ENCODE data around the gene GOLT1B. TPM values are rescaled to one million over a fixed set of nuclear protein-coding genes. Genes with fewer than 3 reads are reported as not detected.

The GOLT1B gene
- total RNA-seq, 1 experiment from 2014 or later: 46.1 TPM

GRCh38 chr12:21558100-21558679, 56.6 kb downstream of the GOLT1B start:
- no peak overlapping the region for H3K27ac Mint-ChIP-seq

More at GRCh38 chr12:21558100-21558679, 56.6 kb downstream of the GOLT1B start:
- Histone ChIP-seq H3K27ac (ENCODE audit: insufficient read length, low read depth, low read length) (no peak overlapping the region), H2BK15ac (ENCODE audit: low read depth, low read length) (no peak overlapping the region), H3T11ph (ENCODE audit: low read length) (no peak overlapping the region), H3K9me3 (ENCODE audit: control insufficient read depth, low read depth, low read length) (no peaks in the 10 kb centered on the region), H2AFZ (ENCODE audit: low read length) (no peak overlapping the region), H2BK120ac (ENCODE audit: low read depth, low read length, poor library complexity, severe bottlenecking) (no peak overlapping the region), H3K27me3 (ENCODE audit: insufficient read depth, low read length) (no peaks in the 10 kb centered on the region), H4K8ac (replicated peaks; ENCODE audit: insufficient read length, low read depth, low read length) (no peak overlapping the region), H3K14ac (ENCODE audit: insufficient read depth, low read length) (no peak overlapping the region), H3K23me2 (ENCODE audit: insufficient read length, low read depth, low read length, poor library complexity, severe bottlenecking) (no peaks in the 10 kb centered on the region), H4K5ac (ENCODE audit: insufficient read length, low read depth, low read length) (no peak overlapping the region), H3K4me2 (ENCODE audit: insufficient read depth, insufficient read length, low read length) (no peak overlapping the region), H3K18ac (ENCODE audit: insufficient read length, low read depth, low read length) (no peak overlapping the region), H2BK5ac (ENCODE audit: insufficient read length, low read length) (no peak overlapping the region), H2BK12ac (ENCODE audit: insufficient read length, low read depth, low read length) (no peak overlapping the region), H3K79me2 (ENCODE audit: insufficient read depth, low read length) (no peaks in the 10 kb centered on the region), H3K9ac (ENCODE audit: extremely low read depth, insufficient read length, low read length) (no peak overlapping the region), H3K79me1 (ENCODE audit: insufficient read depth, low read depth, low read length, poor library complexity, severe bottlenecking) (no peaks in the 10 kb centered on the region), H2AK5ac (ENCODE audit: insufficient read length, low read length) (no peak overlapping the region), H3K56ac (ENCODE audit: insufficient read length, low read depth, low read length) (no peak overlapping the region), H4K91ac (ENCODE audit: insufficient read length, low read depth, low read length) (no peak overlapping the region), H3K4ac (ENCODE audit: low read depth, low read length) (no peak overlapping the region), H2BK20ac (ENCODE audit: low read depth, low read length, poor library complexity, severe bottlenecking) (no peak overlapping the region), H3K4me1 (ENCODE audit: insufficient read depth, low read length) (no peaks in the 10 kb centered on the region), H4K20me1 (ENCODE audit: control insufficient read depth, insufficient read depth, insufficient read length) (no peaks in the 10 kb centered on the region), H3K23ac (ENCODE audit: insufficient read length, low read depth, low read length) (no peak overlapping the region)
- Mint-ChIP-seq H3K36me3 (ENCODE audit: insufficient read depth in 1 of 3, low read depth in 3 of 3) (no peaks in the 10 kb centered on the region), H3K27me3 (ENCODE audit: low read depth) (no peaks in the 10 kb centered on the region), H3K9me3 (no peaks in the 10 kb centered on the region; a peak in 3 of 5 replicates), H3K4me3 (no peak overlapping the region), H3K4me1 (no peaks in the 10 kb centered on the region)
- TF ChIP-seq CTCF (conservative IDR thresholded peaks at IDR 0.05): no peak
- DNase-seq: no peak
- WGBS (ENCODE audit: extremely low coverage, insufficient read length, low lambda C conversion rate): no CpG with 5 or more reads among the region's 9 CpGs
